GM21737 (cell line): ENCODE data around the gene CREBRF.
A peak's percentile ranks its signal among the peaks of the same experiment; 100 is the strongest.
"Not testable (repeated sequence)": the region's sequence is repeated elsewhere in the genome, so short reads cannot be mapped to it uniquely, and the experiment has no call there.

Source experiments
- ATAC-seq: cut with Tn5 transposase; IDR thresholded peaks from one replicate; pipeline ENCODE4 v1.9.1; 2021; ENCODE audit warnings: mild to moderate bottlenecking, moderate library complexity; ENCODE audit not compliant: unreplicated experiment

CREBRF gene

DNA sequence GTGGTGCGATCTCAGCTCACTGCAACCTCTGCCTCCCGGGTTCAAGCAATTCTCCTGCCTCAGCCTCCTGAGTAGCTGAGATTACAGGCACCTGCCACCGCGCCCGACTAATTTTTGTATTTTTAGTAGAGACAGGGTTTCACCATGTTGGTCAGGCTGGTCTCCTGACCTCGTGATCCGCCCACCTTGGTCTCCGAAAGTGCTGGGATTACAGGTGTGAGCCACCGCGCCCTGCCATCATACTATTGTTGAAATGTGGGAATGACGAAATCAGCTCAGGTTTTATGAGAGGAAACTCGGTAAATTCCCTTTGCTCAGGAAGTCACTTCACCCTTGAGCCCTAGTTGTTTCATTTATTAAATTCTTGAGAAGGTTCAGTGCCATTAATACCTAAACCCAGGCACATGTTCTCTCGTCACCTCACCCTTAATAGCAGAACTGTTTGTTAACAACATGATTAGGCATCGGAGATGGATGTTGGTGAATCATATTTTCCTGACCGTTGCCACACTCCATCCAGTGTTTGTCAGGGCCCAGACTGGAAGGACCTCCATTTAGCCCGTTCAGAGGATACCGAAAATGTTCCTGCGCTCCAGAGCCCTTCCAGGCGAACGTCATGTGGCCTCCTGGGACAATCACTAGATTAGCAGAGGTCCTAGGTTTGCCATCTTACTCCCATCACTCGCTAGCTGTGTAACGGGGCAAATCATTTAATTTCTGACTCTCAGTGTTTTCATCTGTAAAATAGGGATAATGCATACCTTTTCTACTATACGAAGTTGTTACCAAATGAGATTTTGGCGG lies 20.0 kb upstream of the CREBRF start:
- peak; percentile 56 for ATAC-seq

DNA sequence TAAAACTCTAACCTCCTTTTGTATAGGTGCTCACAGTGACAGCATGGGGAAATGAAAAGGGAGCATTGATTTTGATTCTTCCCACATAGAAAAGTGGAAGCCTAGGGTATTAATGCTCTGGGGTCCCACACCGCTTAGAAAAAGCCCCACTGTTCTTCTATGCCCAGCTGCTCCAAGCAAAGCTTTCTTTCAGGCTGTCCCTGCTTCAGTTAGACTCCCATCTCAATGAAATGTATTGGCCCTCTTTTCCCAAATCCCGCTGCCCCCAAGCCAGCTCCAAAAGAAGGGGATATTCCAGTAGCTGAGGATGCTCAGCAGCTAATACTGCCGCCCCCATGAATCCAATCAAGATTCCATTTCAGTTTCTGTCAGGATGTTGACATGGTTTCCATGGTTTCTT lies 17.0 kb upstream of the CREBRF start:
- ATAC-seq = no peak

- ATAC-seq = no peak
Observed at GRCh38 chr5:173039964-173040363, 16.2 kb upstream of the CREBRF start.

GRCh38 chr5:173041881-173042762 lies 14.0 kb upstream of the CREBRF start:
- no peak for ATAC-seq

DNA sequence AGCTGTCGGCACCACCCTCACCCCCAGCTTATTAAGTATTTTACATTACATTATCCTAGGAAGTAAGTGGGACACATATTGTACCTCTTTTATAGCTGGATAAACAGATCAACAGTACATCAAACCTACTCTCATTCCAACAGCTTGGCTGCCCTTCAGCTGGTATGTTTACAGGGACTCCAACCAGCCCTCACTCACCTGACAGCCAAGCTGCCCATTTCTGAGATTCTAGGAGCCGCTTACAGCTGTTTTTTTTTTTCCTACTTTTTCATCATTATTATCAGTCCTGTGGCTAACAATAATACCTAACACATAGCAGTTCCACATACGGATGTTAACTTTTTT lies 13.4 kb upstream of the CREBRF start:
- no peak for ATAC-seq

DNA sequence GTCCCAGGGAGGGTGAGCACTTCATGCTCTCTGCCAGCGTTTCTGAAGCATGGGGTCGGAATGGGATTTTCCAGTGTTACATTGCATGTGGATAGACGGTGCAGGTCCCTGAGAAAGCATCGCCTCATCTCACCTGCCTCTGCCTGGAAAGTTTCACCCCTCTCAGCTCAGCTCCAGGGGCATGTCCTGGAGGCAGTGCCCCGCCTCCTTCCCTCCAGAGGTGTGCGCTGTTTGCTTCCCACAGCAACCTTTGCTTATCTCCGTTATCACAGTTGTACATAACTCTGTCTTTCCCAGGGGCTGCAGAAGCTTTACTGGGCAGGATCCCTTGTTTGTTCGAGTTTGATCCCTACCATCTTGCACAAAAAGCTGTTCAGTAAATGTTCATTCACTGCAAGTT lies 10.7 kb upstream of the CREBRF start:
- no peak for ATAC-seq

GRCh38 chr5:173047096-173047837 lies 8.9 kb upstream of the CREBRF start:
- ATAC-seq = not testable (repeated sequence)

- ATAC-seq = no peak
Observed at GRCh38 chr5:173047838-173048105, 8.4 kb upstream of the CREBRF start.

DNA sequence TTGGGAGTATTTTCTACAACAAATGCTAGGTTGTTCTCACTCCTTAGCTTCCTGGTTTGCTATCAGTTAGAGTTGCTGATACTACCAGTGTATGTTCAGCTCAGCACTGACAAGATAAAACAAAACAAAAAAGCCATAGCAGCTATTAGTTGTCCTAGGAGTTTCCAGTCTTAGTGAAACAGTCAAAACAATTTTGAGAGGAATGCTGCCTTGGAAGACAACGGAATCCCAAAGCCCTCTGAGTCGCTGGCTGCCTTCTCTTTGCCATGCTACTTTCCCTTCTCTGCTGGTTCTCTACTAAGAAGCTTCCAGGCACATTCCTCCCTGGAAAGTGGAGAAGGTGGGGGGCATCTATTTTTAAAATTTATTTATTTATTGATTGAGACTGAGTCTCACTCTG lies 5.4 kb upstream of the CREBRF start:
- ATAC-seq = no peak

GRCh38 chr5:173051746-173052145 lies 4.4 kb upstream of the CREBRF start:
- no peak for ATAC-seq

GRCh38 chr5:173053041-173053440 lies 3.1 kb upstream of the CREBRF start:
- ATAC-seq = no peak

DNA sequence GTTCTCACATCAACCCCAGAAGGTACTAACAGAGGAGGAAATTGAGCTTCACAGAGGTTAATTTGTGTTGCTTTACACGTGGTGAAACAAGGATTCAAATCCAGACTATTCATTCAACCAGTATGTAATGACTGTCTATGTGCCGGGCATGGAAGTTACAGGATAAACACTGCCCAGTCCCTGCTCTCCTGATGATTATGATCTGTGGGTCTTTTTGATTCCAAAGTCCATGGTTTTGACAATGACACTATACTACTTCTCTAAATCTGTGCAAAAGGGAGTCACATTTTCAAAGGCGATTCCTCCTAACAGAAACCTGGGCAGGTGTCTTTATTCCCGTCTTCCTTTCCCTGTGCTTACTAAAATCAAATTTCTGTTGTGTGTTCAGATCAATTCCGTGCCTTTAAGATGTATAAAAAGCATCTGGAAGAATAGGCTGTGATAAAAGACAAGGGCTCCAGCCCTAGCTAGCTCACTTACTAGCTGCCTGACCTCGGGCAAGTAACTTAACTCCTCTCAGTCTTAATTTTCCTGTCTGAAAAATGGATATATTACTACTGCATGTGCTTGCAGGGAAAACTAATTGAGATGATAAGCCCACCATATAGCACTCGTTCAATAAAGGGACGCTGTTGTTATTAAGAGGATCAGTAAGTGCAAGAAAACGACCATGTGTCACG lies 970 bp upstream of the CREBRF start:
- ATAC-seq = no peak

DNA sequence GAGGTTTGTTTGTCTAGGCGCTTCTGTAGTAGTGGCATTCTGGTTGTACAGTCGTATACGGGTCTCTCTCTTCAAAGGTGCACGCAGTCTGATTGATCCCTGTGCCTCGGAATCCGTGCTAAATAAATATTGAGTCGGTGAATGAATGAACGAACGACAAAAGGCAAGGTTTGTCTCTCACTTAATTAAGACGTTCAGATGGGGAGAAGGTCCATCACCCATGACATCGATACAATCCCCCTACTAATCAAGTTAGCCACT lies 500 bp upstream of the CREBRF start:
- ATAC-seq = peak; percentile 0

- ATAC-seq = peak; percentile 24
Observed at GRCh38 chr5:173056783-173057061, 570 bp downstream of the CREBRF start.

DNA sequence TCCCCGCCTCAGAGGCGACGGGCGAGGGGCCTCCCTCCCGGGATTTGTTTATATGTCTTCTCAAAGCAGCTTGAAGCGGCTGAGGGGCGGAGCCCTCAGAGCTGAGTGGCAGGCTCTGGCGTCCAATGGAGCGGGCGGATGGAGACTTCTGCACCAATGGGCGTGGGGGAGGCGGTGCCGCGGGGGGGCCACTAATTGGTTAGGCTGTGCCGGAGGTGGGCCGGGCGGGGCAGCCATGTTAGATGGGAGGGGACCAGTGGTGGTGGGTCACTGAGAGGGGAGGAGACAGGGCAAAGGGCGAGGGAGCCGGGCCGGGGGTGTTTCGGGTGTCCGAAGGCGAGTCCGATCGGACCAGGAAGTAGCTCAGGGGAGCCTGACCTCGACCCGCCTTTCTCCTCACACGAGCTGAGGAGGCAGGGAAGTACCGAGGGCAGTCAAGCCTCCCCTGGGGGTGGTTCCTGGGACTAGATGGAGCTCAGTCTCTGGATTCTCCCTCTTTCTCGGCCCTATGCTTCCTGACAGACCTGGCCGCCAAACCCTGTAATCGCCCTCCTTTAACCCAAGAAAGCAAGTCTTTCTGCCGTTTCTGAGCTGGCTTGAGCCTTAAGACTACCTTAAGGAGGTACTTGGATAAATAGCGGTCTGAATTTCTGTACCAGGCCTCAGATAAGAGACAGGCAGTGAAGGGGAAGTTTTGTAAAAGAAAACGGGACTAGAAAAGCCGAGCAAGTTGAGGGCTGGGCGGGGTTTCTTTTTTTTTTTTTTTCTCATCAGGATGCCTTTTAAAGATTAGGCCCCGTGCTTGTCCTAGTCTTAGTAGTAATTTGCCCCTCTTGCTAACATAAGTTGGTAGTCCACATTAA lies 1.1 kb downstream of the CREBRF start:
- ATAC-seq = peak; percentile 75

- no peak for ATAC-seq
Observed at GRCh38 chr5:173062141-173062540, 6.0 kb downstream of the CREBRF start.

- ATAC-seq = no peak
Observed at GRCh38 chr5:173065155-173065554, 9.0 kb downstream of the CREBRF start.

- no peak for ATAC-seq
Observed at GRCh38 chr5:173069671-173070070, 13.5 kb downstream of the CREBRF start.

GRCh38 chr5:173075137-173075843 lies 19.1 kb downstream of the CREBRF start:
- ATAC-seq = no peak

- ATAC-seq = no peak
Observed at GRCh38 chr5:173075970-173076369, 19.8 kb downstream of the CREBRF start.
